ENCODE data around the gene TMEM140. TPM values are rescaled to one million over a fixed set of nuclear protein-coding genes. Genes with fewer than 3 reads are reported as not detected.

Gene TMEM140
- total and polyA plus RNA-seq, 9 of the 15 experiments (the other 6 are each of a cell fraction or from before 2014, with no cell fraction given): 0.03 to 0.82 (median 0.23) TPM

DNA sequence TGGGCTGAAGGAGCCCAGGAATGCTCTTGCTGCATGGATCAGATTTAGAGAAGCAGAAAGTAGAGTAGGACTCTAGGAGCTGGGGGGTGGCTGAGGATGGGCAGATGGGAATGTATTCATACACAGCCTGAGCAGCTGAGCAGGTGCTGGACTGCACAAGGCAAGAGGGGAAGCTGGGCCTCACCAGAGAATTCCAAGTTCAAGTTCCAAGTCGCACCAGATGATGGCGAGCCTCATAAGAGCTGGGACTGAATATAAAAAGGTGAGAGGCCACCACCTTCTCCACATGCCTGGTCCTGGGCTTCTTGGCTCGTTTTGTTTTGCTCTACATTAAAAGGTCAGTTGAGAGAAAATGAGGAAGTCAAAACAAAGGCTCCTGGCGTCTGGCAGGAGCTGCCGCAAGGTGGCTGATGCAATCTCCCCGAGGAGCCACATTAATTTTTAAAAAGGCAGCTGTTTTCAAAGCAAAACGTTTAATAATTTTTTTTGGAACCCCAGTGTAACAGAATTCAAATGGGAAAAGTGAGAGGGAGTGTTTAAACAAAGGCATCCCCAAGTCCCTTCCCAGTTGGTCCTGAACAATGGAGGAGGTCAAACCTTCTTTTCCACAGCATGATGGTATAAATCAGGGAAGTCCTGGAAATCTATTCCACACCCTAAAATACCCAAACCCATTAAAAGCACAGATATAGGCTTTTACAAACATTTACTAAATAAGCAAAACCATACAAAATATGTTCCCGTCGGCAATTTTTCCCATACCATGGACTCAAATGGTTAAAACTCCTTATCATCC lies 13.2 kb downstream of the TMEM140 start (continued):
- TF ChIP-seq, protein P1, sequence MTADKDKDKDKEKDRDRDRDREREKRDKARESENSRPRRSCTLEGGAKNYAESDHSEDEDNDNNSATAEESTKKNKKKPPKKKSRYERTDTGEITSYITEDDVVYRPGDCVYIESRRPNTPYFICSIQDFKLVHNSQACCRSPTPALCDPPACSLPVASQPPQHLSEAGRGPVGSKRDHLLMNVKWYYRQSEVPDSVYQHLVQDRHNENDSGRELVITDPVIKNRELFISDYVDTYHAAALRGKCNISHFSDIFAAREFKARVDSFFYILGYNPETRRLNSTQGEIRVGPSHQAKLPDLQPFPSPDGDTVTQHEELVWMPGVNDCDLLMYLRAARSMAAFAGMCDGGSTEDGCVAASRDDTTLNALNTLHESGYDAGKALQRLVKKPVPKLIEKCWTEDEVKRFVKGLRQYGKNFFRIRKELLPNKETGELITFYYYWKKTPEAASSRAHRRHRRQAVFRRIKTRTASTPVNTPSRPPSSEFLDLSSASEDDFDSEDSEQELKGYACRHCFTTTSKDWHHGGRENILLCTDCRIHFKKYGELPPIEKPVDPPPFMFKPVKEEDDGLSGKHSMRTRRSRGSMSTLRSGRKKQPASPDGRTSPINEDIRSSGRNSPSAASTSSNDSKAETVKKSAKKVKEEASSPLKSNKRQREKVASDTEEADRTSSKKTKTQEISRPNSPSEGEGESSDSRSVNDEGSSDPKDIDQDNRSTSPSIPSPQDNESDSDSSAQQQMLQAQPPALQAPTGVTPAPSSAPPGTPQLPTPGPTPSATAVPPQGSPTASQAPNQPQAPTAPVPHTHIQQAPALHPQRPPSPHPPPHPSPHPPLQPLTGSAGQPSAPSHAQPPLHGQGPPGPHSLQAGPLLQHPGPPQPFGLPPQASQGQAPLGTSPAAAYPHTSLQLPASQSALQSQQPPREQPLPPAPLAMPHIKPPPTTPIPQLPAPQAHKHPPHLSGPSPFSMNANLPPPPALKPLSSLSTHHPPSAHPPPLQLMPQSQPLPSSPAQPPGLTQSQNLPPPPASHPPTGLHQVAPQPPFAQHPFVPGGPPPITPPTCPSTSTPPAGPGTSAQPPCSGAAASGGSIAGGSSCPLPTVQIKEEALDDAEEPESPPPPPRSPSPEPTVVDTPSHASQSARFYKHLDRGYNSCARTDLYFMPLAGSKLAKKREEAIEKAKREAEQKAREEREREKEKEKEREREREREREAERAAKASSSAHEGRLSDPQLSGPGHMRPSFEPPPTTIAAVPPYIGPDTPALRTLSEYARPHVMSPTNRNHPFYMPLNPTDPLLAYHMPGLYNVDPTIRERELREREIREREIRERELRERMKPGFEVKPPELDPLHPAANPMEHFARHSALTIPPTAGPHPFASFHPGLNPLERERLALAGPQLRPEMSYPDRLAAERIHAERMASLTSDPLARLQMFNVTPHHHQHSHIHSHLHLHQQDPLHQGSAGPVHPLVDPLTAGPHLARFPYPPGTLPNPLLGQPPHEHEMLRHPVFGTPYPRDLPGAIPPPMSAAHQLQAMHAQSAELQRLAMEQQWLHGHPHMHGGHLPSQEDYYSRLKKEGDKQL (CRISPR knock-in tag; IDR thresholded peaks at IDR 0.05; ENCODE audit: borderline replicate concordance): no peak
- TF ChIP-seq, protein P2, sequence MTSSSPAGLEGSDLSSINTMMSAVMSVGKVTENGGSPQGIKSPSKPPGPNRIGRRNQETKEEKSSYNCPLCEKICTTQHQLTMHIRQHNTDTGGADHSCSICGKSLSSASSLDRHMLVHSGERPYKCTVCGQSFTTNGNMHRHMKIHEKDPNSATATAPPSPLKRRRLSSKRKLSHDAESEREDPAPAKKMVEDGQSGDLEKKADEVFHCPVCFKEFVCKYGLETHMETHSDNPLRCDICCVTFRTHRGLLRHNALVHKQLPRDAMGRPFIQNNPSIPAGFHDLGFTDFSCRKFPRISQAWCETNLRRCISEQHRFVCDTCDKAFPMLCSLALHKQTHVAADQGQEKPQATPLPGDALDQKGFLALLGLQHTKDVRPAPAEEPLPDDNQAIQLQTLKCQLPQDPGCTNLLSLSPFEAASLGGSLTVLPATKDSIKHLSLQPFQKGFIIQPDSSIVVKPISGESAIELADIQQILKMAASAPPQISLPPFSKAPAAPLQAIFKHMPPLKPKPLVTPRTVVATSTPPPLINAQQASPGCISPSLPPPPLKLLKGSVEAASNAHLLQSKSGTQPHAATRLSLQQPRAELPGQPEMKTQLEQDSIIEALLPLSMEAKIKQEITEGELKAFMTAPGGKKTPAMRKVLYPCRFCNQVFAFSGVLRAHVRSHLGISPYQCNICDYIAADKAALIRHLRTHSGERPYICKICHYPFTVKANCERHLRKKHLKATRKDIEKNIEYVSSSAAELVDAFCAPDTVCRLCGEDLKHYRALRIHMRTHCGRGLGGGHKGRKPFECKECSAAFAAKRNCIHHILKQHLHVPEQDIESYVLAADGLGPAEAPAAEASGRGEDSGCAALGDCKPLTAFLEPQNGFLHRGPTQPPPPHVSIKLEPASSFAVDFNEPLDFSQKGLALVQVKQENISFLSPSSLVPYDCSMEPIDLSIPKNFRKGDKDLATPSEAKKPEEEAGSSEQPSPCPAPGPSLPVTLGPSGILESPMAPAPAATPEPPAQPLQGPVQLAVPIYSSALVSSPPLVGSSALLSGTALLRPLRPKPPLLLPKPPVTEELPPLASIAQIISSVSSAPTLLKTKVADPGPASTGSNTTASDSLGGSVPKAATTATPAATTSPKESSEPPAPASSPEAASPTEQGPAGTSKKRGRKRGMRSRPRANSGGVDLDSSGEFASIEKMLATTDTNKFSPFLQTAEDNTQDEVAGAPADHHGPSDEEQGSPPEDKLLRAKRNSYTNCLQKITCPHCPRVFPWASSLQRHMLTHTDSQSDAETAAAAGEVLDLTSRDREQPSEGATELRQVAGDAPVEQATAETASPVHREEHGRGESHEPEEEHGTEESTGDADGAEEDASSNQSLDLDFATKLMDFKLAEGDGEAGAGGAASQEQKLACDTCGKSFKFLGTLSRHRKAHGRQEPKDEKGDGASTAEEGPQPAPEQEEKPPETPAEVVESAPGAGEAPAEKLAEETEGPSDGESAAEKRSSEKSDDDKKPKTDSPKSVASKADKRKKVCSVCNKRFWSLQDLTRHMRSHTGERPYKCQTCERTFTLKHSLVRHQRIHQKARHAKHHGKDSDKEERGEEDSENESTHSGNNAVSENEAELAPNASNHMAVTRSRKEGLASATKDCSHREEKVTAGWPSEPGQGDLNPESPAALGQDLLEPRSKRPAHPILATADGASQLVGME (CRISPR knock-in tag; IDR thresholded peaks at IDR 0.05): no peak
- TF ChIP-seq RBBP5 (IDR thresholded peaks at IDR 0.05; ENCODE audit: borderline replicate concordance, insufficient read depth, low read length, poor library complexity, severe bottlenecking) (peak; percentile 61), RFX5 (IDR thresholded peaks at IDR 0.05; ENCODE audit: low read depth, low read length) (no peak), ZZZ3 (IDR thresholded peaks at IDR 0.05) (no peak), NFE2L1 (tag; IDR thresholded peaks at IDR 0.05; ENCODE audit: borderline replicate concordance, low read depth) (no peak), BACH1 (tag; IDR thresholded peaks at IDR 0.05) (peak; percentile 53; the same call in 1 of the 2 replicates), SREBF1 (IDR thresholded peaks at IDR 0.05; ENCODE audit: borderline replicate concordance, low read depth, low read length) (no peak), MTA1 (IDR thresholded peaks at IDR 0.05; ENCODE audit: borderline replicate concordance) (peak; percentile 39; the same call in 1 of the 2 replicates), ZEB2 (IDR thresholded peaks at IDR 0.05) (peak; percentile 17; the same call in 1 of the 2 replicates), ADNP (tag; IDR thresholded peaks at IDR 0.05) (peak; percentile 7; the same call in 1 of the 2 replicates), ZSCAN32 (CRISPR knock-in tag; IDR thresholded peaks at IDR 0.05) (peak; percentile 97)
- TF ChIP-seq, protein P3, sequence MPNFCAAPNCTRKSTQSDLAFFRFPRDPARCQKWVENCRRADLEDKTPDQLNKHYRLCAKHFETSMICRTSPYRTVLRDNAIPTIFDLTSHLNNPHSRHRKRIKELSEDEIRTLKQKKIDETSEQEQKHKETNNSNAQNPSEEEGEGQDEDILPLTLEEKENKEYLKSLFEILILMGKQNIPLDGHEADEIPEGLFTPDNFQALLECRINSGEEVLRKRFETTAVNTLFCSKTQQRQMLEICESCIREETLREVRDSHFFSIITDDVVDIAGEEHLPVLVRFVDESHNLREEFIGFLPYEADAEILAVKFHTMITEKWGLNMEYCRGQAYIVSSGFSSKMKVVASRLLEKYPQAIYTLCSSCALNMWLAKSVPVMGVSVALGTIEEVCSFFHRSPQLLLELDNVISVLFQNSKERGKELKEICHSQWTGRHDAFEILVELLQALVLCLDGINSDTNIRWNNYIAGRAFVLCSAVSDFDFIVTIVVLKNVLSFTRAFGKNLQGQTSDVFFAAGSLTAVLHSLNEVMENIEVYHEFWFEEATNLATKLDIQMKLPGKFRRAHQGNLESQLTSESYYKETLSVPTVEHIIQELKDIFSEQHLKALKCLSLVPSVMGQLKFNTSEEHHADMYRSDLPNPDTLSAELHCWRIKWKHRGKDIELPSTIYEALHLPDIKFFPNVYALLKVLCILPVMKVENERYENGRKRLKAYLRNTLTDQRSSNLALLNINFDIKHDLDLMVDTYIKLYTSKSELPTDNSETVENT (CRISPR knock-in tag; IDR thresholded peaks at IDR 0.05): no peak

All from K562 (cell line).